HG03196 (cell line): ENCODE results near the gene PARP4.
"Not testable (repeated sequence)": the region's sequence is repeated elsewhere in the genome, so short reads cannot be mapped to it uniquely, and the experiment has no call there.

Source experiments
- ATAC-seq: cut with Tn5 transposase; IDR thresholded peaks from one replicate; pipeline ENCODE4 v1.9.1; 2021; ENCODE audit not compliant: unreplicated experiment

PARP4 gene

DNA sequence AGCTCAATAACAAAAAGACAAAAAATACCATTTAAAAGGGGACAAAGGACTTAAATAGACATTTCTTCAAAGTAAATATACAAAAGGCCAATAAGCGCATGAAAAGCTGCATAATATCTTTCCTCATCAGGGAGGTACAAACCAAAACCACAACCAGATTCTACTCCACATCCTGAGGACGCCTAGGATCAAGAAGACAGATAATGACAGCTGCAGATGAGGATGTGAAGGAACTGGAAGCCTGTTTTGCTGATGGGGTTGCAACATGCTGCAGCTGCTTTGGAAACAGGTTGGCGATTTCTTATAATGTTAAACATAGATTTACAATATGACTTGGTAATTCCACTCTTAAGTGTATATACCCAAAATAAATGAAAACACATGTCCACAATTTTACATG, 132.4 kb downstream of the PARP4 start:
- not testable (repeated sequence) for ATAC-seq

DNA sequence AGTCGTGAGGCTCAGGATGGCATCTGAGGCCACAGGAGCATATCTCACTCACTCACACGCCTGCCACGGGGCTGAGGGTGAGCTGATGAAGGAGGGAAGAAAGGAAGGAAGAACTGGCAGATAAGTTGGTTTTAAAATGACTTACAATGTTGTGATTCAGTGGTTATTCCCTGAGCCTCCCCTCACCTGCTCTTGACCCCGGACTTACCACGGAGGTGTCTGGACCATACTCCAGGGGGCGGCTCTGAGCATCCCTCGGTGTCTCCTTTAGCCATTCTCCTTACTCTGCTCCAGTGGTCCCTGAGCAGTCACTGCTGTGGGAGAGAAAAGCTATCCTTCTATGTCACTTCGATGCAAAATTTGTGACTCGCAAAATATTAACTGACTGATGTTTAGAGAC, 141.3 kb downstream of the PARP4 start:
- ATAC-seq: not testable (repeated sequence)
